NCI-H748 (cell line): Measurements from ENCODE around the gene INSYN1.
"Not testable (repeated sequence)": the region's sequence is repeated elsewhere in the genome, so short reads cannot be mapped to it uniquely, and the experiment has no call there.

Experiments used
- DNase-seq: peaks from one replicate; lab custom pipeline; 2025; ENCODE audit not compliant: unreplicated experiment; lab: John Stamatoyannopoulos, UW

The INSYN1 gene

GRCh38 chr15:73750951-73751350 is 2.2 kb downstream of the INSYN1 start:
- no peak for DNase-seq

DNA sequence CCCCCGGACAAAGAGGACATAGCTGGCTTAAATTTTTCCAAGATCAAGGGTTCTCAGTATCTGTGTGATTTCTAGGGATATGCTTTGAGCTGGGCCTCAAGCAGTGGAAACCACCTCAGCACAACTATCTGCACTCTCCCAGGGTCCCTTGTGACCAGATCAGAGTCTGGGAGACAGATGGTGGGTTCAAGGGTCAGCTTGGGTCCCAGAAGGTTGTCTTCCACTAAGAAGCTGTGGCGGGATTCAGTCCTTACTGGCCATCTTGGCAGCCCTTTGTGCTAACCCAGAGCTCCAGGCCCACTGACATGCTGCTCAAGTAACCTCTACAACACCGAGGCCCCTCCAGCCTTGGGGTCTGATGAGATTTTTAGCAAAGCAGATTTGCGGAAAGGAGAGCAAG is 2.7 kb downstream of the INSYN1 start:
- no peak for DNase-seq

DNA sequence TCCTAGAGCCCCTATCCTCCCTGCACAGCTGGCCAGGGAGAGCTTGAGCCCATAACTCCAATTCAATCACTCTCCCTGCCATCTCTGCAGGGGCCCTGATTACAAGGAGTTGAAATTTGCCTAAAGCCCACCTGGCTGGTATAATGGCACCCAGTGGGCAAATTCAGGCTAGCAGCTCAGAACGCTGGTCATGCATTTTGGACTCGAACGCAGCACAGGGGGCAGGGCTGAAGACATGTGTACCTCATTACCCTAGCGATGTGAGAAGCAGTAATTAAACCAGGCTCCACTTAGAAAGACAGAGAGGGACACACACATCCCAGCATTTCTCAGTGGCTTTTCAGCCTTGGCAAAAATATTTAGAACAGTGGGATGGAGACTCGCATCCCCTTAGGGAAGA is 3.2 kb downstream of the INSYN1 start:
- DNase-seq = no peak

DNA sequence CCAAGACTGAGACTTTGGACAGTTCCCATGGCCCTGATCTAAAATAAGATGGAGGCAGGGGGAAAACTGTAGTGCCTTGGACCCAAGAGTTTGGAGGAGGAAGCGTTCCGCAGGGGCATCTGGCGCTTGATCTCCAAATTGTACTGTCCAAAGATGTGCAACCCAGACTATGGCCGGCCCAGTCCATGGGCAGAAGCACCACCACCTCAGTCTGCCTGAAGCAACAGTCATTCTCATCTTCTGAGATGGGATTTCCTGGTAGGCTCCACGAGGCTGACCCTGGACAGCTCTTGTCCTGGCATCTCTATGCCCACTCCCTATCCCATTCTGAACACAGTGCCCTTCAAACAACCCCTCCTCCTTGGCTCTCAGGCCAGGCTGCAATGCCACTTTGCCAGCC is 3.6 kb downstream of the INSYN1 start:
- no peak for DNase-seq

DNA sequence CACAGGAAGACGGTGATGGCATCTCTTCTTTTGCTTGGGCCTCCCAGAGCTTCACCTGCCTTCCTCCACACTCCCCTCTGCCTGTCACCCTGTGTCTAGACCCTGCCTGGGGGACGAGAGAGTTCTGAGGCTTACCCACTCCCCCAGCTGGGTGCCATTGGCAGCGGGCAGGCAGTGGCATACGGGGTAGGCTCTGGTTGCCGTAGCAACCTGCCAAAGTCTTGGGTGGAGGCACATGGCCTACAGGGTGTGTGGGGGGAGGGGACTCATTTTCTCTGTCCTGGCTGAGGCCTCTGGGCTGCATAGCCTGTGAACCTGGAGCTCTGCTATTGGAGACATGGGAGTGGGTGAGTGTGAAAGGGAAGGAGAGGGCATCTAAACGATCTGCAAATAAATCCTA is 4.4 kb downstream of the INSYN1 start:
- DNase-seq = no peak

DNA sequence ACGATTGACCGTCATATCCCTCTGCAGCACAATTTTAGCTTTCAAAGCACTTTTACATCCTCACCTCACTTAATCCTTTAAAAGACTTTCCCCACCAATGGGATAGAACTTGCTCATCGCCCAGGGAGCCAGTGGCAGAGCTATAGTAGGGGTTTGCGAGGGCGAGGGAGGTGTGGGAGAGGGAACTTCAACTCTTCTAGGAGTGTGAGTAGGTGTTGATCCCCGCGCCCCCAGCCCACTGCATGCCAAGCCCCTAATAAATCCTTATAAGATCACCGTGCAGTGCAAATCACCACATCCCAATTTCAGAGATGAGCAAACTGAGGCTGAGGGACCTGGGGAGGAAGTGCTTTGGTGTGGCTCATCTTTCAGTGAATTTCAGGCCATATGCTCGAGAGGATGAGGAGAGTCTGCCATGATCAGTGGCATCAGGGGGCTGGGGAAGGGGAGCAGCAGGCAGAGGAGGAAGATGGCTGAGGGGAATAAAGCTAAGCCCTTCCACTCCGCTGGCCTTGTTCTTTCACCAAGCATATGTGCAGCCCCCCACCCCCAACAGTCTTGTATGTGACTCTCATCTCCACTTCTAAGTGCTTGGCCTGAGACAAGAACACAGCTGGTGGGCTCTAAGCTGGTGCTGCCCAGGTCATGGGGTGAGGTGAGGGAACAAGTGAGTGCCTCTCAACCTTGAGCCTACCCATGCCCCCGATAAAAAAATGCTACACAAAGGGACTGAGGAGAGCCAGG is 5.1 kb downstream of the INSYN1 start:
- no peak for DNase-seq

- DNase-seq = no peak
Measured at GRCh38 chr15:73746883-73747282, 6.3 kb downstream of the INSYN1 start.

DNA sequence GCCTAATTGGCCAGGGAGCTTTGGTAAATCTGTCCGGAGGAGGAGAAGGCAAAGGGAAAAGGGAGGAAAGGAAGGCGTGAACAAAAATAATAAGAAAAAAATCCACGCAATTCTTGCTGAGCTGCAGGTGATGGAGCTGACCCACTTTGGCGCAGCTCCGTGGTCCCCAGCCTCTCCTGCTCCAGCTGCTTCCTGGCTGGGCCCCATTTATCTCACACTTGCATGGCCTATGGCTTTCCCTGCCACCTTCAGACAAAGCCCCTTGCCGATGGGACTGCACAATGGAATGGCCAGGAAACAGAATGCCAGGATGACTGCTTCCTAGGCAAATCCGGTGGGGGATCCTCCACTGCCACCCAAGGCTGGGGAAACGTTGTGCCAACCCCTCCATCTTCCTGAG is 6.9 kb downstream of the INSYN1 start:
- no peak for DNase-seq

- no peak for DNase-seq
Measured at GRCh38 chr15:73745073-73745472, 8.1 kb downstream of the INSYN1 start.

DNA sequence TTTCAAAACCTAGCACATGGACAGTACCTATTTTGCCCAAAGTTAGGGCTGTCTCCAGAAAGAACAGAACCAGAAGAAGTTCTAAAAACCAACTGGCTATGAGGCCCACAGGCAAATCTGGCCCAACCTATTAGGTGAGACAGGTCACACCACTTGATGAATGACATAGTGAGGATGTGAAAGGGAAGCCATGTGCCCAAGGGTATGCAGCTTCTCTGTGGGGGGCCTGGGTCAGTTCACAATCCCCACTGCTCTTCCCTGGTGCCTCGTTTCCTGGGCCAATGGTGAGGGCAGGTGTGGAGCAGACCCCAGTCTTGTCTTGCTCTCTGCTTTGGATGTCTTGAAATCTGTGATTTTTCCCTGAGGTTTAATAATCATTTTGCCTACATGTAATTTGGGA is 8.9 kb downstream of the INSYN1 start:
- DNase-seq = no peak

GRCh38 chr15:73741321-73741836 is 11.8 kb downstream of the INSYN1 start:
- no peak for DNase-seq

- DNase-seq = no peak
Measured at GRCh38 chr15:73740152-73741048, 12.8 kb downstream of the INSYN1 start.

- DNase-seq = no peak
Measured at GRCh38 chr15:73737535-73737934, 15.6 kb downstream of the INSYN1 start.

GRCh38 chr15:73732930-73733329 is 20.2 kb downstream of the INSYN1 start:
- DNase-seq = no peak

DNA sequence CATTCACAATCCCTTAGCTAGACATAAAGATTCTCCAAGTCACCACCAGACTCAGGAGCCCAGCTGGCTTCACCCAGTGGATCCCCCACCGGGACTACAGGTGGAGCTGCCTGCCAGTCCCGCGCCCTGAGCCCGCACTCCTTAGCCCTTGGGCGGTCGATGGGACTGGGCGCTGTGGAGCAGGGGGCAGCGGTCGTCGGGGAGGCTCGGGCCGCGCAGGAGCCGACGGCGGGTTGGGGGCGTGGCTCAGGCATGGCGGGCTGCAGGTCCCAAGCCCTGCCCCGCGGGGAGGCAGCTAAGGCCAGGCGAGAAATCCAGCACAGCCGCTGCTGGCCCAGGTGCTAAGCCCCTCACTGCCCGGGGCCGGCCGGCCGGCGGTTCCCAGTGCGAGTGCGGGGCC is 21.1 kb downstream of the INSYN1 start:
- not testable (repeated sequence) for DNase-seq

DNA sequence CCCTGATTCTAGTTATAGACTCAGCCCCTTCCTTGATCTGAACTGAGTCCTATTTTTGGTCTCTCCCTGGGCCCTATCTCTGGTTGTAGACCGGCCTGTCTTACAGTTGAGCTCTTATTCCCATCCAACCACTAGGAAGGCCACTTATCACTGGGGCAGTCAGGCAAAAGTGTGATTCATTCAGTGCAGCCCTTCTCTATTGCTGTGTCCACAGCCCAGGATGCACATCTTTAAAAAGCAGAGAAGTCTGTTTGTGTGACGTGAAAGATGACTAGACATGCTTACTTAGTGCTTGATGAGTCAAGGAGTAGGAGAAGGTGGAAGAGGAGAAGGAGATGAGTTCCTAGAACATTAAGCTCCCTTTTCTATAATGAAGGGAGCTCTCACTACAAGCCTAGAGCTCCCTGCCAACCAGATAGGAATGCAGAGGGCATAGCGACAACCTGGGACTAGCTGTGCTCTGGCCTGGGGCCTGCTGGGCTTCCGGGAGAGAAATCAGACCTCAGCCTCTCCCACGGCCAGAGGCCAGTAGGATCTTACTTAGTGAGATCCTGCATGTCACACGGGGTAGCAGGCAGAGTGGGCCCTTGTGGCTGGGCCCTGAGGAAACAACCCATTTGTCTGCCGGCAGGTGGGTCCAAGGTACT is 25.7 kb downstream of the INSYN1 start:
- DNase-seq = no peak

- DNase-seq = no peak
Measured at GRCh38 chr15:73724212-73724611, 28.9 kb downstream of the INSYN1 start.

- no peak for DNase-seq
Measured at GRCh38 chr15:73723191-73723590, 30.0 kb downstream of the INSYN1 start.

DNA sequence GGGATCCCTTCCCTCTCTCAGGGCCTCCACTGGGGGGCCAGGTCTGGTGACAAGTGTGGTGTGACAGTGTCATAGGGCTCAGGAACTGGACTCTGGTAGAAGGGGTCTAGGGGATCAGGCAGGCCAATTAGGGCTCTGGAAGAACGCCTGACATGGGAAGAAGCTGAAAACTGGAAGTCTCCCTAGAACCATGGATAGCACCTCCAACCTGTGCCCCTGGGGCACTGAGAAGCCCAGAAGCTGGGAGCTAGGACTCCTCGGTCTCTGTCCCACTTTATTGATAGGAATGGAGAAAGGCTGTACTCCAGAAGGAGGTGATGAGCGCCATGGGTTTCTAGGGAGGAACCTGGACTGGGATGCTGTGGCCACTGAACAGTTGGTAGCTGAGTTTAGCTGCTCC is 30.7 kb downstream of the INSYN1 start:
- no peak for DNase-seq

GRCh38 chr15:73718694-73719093 is 34.5 kb downstream of the INSYN1 start:
- no peak for DNase-seq

DNA sequence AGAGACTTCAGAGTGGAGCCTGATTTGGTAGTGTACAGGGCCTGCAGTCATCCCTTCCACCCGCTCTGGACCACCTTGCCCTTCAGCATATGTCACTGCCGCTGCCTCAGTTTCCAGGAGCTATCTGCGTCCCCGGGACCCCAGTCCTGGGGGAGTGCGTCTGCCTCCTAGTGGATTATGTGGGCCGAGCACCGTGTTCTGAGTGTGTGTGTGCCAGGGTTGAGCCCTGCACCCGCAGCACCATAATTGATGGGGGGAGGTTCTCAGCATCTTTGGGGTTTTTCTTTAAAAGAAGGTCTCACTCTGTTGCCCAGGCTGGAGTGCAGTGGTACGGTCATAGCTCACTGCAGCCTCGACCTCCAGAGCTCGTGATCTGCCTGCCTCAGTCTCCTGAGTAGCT is 35.3 kb downstream of the INSYN1 start:
- DNase-seq = no peak

DNA sequence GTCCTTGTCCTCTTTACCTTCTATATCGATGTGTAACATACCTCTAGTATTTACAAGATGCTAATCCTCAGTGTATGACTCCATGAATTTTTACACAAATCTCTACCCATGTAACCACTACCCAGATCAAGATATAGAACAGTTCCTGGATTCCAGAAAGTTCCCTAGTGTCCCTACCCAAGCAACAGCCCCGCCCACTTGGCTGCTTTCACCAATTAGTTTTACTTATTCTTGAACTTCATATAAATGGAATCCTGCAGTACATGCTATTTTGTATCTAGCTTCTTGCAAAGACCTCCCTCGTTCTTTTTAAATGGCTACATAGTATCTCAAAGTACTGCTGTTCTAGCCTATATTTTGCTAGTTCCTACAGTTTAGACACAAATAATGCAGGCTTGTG is 35.9 kb downstream of the INSYN1 start:
- no peak for DNase-seq
